Measurements from ENCODE around the gene NCOA3. TPM values are rescaled to one million over a fixed set of nuclear protein-coding genes. Genes with fewer than 3 reads are reported as not detected.

The NCOA3 gene
- total RNA-seq, 1 experiment from 2014 or later = 68.6 TPM

DNA sequence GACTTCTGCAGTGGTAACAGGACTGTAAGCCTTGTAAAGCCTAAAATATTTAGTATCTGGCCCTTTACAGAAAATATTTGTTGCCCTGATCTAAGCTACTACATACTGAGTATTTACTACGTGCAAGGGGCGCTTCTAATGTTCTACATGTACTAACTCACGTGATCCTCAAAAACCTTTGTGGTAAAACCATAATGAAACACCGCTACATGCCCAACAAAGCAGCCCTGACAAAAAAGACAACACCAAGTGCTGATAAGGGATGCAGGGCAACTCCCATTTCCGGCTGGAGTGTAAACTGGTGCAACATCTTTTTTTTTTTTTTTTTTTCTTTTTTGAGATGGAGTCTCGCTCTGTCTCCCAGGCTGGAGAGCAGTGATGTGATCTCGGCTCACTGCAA is 198.6 kb downstream of the NCOA3 start:
- no peaks in the 10 kb centered on the region for H3K9me3 Mint-ChIP-seq (ENCODE audit: unreplicated experiment)
- no TSS peak for BruUV-seq (replicated peaks)
- TF ChIP-seq, protein P1, sequence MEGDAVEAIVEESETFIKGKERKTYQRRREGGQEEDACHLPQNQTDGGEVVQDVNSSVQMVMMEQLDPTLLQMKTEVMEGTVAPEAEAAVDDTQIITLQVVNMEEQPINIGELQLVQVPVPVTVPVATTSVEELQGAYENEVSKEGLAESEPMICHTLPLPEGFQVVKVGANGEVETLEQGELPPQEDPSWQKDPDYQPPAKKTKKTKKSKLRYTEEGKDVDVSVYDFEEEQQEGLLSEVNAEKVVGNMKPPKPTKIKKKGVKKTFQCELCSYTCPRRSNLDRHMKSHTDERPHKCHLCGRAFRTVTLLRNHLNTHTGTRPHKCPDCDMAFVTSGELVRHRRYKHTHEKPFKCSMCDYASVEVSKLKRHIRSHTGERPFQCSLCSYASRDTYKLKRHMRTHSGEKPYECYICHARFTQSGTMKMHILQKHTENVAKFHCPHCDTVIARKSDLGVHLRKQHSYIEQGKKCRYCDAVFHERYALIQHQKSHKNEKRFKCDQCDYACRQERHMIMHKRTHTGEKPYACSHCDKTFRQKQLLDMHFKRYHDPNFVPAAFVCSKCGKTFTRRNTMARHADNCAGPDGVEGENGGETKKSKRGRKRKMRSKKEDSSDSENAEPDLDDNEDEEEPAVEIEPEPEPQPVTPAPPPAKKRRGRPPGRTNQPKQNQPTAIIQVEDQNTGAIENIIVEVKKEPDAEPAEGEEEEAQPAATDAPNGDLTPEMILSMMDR (IDR thresholded peaks at IDR 0.05; ENCODE audit: unreplicated experiment) = no peak
- intact Hi-C loops (cut with micrococcal nuclease) = no loop called here
- peaks cover 81% of the 10 kb centered on the region for H3K36me3 Mint-ChIP-seq (ENCODE audit: insufficient read depth, unreplicated experiment)
- ChIA-PET CTCF (interaction anchor here (0.6 to 1.3 kb wide), 3 partner anchors 36 to 922 kb away, joined by 3 to 5 read pairs (median 3); no protein-coding TSS in a partner anchor), POLR2A (interaction anchor here (0.7 kb wide), 1 partner anchor 73 kb away, joined by 3 read pairs; no protein-coding TSS in a partner anchor)
- no peak overlapping the region for H3K27ac Mint-ChIP-seq (ENCODE audit: low read depth, unreplicated experiment)
- no peak overlapping the region for H3K4me3 Mint-ChIP-seq (ENCODE audit: unreplicated experiment)
- DNase-seq (ENCODE audit: unreplicated experiment) = no peak
- H3K4me1 Mint-ChIP-seq (ENCODE audit: insufficient read depth, unreplicated experiment) = peaks cover 10% of the 10 kb centered on the region
- H3K27me3 Mint-ChIP-seq (ENCODE audit: insufficient read depth, unreplicated experiment) = no peaks in the 10 kb centered on the region

DNA sequence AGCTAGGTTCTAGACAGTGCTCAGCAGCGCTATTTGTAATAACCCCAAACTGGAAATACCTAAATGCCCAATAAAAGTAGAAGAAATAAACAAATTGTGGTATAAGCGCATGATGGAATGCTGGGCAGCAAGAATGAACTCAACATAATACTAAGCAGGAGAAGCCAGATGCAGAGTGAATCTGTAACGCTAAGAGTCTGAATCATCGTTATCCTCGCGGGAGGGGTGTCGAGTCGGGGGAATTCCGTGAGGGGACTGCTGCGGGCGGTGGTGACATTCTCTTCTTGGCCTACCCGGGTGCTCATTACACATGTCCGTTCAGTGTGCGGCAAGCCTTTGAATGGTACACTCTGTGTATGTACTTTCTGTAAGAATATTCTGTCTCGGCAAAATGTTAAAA is 199.9 kb downstream of the NCOA3 start:
- peaks cover 81% of the 10 kb centered on the region for H3K36me3 Mint-ChIP-seq (ENCODE audit: insufficient read depth, unreplicated experiment)
- peaks cover 12% of the 10 kb centered on the region for H3K4me1 Mint-ChIP-seq (ENCODE audit: insufficient read depth, unreplicated experiment)
- no peak overlapping the region for H3K27ac Mint-ChIP-seq (ENCODE audit: low read depth, unreplicated experiment)
- POLR2A ChIA-PET = no interaction called here
- no peaks in the 10 kb centered on the region for H3K27me3 Mint-ChIP-seq (ENCODE audit: insufficient read depth, unreplicated experiment)
- CTCF ChIA-PET = interaction anchor here (1.5 kb wide), 1 partner anchor 919 kb away, joined by 5 read pairs; no protein-coding TSS in a partner anchor
- no peak for DNase-seq (ENCODE audit: unreplicated experiment)
- intact Hi-C loops (cut with micrococcal nuclease) = no loop called here
- no peaks in the 10 kb centered on the region for H3K9me3 Mint-ChIP-seq (ENCODE audit: unreplicated experiment)
- H3K4me3 Mint-ChIP-seq (ENCODE audit: unreplicated experiment) = no peak overlapping the region
- no TSS peak for BruUV-seq (replicated peaks)
- TF ChIP-seq, protein P1 (IDR thresholded peaks at IDR 0.05; ENCODE audit: unreplicated experiment) = no peak

DNA sequence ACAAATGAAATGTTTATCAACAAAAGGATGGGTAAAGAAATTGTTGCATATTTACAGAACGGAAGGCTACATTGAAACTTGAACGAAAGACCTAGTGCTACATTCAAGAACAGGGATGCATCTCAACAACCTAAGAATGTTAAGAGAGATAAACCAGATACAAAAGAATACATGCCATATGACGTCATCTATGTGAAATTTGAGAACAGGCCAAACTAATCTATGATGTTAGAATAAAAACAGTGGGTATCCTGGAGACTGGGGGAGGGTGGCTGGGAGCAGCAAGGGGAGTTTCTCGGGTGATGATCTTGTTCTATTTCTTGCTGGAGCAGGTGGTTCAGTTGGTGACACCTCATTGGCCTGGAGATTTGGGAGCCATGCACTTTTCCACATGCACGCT is 202.1 kb downstream of the NCOA3 start:
- H3K4me1 Mint-ChIP-seq (ENCODE audit: insufficient read depth, unreplicated experiment) = peaks cover 12% of the 10 kb centered on the region

DNA sequence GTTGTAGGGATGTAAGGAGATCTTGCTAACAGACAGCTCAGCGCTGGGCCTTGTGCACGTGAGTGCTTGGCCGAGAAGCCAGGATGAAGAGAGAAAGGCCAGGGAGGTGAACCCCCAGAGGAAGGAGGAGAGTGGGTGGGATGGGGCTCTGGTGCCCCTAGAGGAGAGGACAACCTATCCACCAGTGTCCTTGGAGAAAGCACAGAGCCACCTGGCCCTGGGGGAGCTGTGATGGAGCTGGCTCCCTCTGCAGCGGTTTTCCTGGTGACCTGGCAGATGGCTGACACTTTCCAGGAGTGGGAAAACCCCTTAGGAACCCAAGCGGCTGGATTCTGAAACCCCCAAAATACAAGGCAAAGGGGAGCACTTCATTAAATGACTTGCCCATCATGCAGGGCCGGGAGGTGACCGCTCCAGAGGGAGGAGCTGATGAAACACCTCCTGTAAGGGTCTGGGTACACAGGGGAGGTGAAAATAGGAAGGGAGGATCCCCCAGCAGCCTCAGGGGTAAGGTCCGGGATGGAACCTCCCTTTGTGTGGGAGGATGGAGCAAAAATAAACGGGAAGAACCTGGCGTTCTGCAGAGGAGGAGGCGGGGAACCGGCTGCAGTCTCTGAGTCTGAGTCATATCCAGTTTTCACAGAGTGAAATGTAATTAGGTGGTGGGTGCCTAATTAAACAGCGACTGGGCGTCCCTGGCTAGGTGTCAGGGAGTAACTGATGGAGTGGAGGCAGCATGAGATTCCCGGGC is 203.2 kb downstream of the NCOA3 start:
- H3K4me3 Mint-ChIP-seq (ENCODE audit: unreplicated experiment) = peak overlapping the region; percentile 29
- BruUV-seq (replicated peaks) = no TSS peak
- DNase-seq (ENCODE audit: unreplicated experiment) = peak; percentile 33

More for the DNA sequence above, 202.1 kb downstream of the NCOA3 start:
- POLR2A ChIA-PET = no interaction called here
- BruUV-seq (replicated peaks) = no TSS peak
- Mint-ChIP-seq H3K4me3 (ENCODE audit: unreplicated experiment) (no peak overlapping the region), H3K9me3 (ENCODE audit: unreplicated experiment) (no peaks in the 10 kb centered on the region), H3K36me3 (ENCODE audit: insufficient read depth, unreplicated experiment) (peaks cover 60% of the 10 kb centered on the region), H3K27ac (ENCODE audit: low read depth, unreplicated experiment) (no peak overlapping the region), H3K27me3 (ENCODE audit: insufficient read depth, unreplicated experiment) (no peaks in the 10 kb centered on the region)
- TF ChIP-seq, protein P1 (IDR thresholded peaks at IDR 0.05; ENCODE audit: unreplicated experiment) = no peak
- DNase-seq (ENCODE audit: unreplicated experiment) = no peak
- intact Hi-C loops (cut with micrococcal nuclease) = no loop called here
- CTCF ChIA-PET = interaction anchor here (0.6 to 2.0 kb wide), 4 partner anchors 19 to 934 kb away, joined by 3 to 10 read pairs (median 4); no protein-coding TSS in a partner anchor

More for the DNA sequence above, 203.2 kb downstream of the NCOA3 start:
- POLR2A ChIA-PET = interaction anchor here (0.7 kb wide), 1 partner anchor 12 kb away, joined by 3 read pairs; no protein-coding TSS in a partner anchor
- Mint-ChIP-seq H3K27me3 (ENCODE audit: insufficient read depth, unreplicated experiment) (no peaks in the 10 kb centered on the region), H3K4me1 (ENCODE audit: insufficient read depth, unreplicated experiment) (peaks cover 12% of the 10 kb centered on the region), H3K27ac (ENCODE audit: low read depth, unreplicated experiment) (peak overlapping the region; percentile 19), H3K36me3 (ENCODE audit: insufficient read depth, unreplicated experiment) (peaks cover 62% of the 10 kb centered on the region), H3K9me3 (ENCODE audit: unreplicated experiment) (no peaks in the 10 kb centered on the region)
- TF ChIP-seq, protein P1 (IDR thresholded peaks at IDR 0.05; ENCODE audit: unreplicated experiment) = no peak
- intact Hi-C loops (cut with micrococcal nuclease) = no loop called here
- CTCF ChIA-PET = interaction anchor here (0.9 to 2.0 kb wide), 3 partner anchors 21 to 915 kb away, joined by 3 to 10 read pairs (median 5); no protein-coding TSS in a partner anchor

Data from MCF 10A (cell line).